GM18873 (cell line): ENCODE data around the gene MKRN2OS.

Experiments used
- ATAC-seq: cut with Tn5 transposase; IDR thresholded peaks from one replicate; pipeline ENCODE4 v1.9.1; 2021; ENCODE audit warnings: mild to moderate bottlenecking, moderate library complexity, moderate number of reproducible peaks; ENCODE audit not compliant: unreplicated experiment, low FRiP score

MKRN2OS gene, protein sequence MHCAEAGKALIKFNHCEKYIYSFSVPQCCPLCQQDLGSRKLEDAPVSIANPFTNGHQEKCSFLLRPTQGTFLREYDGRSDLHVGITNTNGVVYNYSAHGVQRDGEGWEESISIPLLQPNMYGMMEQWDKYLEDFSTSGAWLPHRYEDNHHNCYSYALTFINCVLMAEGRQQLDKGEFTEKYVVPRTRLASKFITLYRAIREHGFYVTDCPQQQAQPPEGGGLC

DNA sequence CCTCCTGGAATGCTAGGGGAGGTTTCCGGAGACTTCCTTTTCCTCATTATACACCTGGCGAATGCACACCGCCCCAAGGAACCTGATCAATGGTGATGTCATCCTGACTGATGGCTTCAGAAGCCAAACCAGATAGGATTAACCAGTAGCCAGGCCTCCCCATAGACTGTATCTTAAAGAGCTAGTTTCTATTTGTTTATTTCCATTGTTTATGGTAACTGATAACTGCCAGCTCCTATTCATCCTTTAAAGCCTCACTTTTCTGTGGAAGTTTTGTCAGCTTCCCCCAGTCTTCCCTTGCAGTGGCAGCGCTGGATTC lies at the start of gene MKRN2OS:
Gene MKRN2OS, minus strand, starts transcription at position 27 of the 319 bp plus-strand sequence. CDS start 35 bp downstream, outside the sequence.
- ATAC-seq = no peak

DNA sequence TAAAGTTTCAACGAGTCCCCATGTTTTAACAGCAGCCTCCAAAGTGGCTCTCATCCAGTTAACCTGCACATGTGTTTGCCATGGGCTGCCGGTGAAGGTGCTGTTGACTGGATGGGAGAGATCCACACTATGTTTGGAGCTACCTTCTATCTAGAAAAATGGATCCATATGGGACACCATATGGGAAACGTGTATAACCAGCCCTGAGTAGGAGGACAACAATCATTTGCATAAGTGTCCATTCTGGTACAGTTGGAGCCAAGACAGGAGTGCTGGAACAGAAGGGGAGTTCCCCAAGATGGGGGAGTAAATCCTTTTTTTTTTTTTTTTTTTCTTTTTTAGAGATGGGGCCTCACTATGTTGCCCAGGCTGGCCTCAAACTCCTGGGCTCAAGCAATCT lies 48.2 kb upstream of the MKRN2OS start:
- ATAC-seq = no peak

DNA sequence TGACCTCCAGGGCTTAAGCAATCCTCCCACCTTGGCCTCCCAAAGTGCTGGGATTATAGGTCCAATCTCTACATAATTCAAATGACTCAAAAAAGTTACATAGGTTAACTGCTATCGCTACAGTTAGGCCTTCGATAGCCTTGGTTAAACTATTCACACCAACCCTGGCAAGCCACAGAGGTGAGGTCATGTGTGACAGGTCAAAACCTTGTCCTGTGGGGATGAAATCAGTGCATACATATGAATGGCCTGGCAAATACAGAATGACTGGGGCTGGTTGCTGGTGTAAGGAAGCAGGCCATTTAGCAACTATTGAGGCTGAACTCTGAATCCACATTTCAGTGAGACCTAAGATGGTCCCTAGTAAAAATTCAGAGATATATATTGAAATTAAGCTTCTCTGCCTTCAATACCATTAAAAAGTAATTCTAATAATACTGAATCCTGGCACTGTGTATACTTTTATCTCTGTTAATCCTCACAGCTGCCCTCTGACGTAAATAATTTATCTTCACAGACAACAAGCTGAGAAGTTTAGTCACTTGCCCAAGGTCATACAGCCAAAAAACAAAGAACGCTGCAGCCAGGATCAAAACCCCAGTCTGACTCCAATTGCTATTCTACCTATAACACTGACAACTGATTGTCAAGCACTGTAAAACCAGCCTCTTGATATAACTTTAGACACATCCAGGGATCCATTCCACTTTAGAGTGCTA lies 46.9 kb upstream of the MKRN2OS start:
- no peak for ATAC-seq

DNA sequence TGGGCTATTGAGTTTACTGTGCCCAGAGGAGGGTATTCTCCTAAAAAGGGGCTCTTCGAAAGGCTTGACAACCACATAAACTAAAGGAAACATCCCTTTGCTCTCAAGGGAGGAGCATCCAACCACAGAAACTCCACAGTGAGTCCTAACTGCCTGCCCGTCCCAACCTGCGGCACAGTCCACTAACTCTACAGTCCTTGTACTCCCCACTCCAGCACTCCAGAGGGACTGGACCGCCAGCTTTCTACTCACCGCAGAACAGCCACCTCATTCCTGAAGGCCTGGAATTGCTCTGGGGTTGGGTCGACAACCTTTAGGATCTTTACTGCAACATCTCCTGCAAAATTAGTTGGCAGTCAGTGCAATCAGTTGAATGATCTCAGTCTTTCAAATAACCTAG lies 46.2 kb upstream of the MKRN2OS start:
- no peak for ATAC-seq

DNA sequence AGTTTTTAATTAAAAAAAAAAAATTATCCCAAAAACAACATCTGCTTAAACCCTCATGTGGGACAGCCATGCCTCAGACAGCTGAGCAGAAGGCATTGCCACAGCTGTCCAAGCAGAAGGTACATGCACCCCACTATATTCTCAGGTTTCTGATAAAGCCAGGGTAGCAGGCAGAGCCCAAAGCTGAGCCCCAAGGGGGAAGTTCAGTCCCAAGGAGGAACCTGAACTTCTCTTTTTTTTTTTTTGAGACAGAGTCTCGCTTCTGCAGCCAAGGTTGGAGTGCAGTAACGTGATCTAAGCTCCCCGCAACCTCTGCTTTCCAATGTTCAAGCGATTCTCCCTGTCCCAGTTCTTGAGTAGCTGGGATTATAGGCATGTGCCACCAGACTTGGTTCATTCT lies 44.8 kb upstream of the MKRN2OS start:
- ATAC-seq = no peak

DNA sequence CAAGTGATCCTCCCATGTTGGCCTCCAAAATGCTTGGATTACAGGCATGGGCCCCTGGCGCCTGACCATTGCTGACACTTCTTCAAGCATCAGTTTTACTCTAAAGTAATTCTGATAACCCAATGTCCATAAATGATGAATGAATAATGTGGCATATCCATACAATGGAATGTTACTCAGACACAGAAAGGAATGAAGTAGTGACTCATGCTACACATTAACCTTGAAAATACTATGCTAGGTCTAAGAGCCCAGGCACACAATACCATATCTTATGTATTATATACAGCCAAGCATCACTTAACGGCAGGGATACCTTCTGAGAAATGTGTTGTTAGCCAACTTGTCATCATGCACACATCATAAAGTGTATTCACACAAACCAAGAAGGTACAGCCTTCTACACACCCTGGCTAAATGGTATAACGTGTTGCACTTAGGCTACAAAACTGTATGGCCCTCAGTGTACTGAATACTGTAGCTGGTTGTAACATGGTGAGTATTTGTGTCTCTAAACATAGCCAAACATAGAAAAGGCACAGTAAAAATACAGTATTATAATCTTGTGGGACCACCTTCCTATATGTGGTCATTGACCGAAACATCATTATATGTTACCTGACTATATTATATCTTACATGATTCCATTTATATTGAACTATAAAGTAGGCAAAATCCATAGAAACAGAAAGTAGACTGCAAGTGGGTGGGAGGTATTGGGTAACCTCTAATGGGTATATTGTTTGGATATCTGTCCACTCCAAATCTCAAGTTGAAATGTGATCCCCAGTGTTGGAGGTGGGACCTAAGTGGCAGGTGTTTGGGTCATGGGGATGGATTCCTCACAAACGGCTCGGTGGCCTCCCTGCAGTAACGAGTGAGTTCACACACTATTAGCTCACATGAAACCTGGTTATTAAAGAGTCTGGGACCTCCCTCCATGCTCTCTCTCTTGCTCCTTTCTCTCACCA lies 43.0 kb upstream of the MKRN2OS start:
- ATAC-seq = no peak

DNA sequence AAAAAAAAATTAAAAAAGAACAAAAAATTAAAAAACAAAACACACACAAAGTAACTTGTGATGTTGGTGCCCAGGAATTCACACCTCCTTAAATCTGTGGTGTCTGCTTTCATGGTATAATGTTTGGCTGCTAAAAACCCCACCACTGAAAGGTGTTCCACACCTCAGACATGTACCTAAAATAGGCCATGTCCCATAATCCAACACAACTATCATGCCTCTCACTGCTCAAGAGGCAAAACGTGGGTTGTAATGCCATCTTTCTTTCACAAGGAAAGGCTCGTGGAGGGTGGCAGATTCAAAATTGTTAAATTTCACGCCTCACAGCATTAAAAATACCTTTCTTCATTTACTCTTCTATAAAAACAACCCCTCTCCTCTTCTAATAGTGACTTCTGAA lies 41.1 kb upstream of the MKRN2OS start:
- ATAC-seq = no peak

DNA sequence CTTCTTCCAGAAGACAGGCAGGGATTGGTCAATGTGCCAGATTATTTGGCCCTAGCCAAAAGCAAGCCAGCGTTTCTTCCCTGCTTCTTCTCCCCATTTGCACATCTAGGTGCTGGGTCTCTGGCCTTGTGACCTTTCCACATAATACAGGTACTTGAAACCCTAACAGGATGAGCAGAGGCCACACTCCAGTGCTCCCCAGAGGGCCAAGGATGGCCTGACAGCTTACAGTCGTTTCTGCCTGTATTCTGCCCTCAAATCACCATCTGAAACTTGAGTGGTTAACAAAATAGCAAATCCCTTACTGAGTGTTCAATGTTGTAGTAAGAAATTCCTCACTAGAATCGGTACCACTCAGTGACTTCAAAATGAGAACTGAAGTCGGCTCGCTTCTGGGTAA lies 40.7 kb upstream of the MKRN2OS start:
- peak; percentile 52 for ATAC-seq

DNA sequence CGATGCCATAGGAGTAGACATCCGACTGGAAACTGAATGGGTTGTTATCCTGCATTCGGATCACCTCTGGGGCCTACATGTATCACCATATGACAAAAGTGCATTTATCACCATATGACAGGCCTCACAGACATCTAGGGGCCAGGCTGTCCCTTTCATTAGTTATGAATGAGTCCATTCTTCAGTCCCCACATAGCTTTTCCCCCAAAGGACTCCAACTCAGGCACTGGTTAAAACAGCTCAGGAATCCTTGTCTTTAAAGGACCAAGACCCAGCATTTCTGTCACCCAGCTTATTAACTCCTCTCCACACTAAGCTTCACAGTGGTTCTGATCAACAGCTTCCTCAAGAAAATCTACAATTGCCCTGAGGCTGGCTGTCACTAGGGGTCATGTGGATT lies 39.9 kb upstream of the MKRN2OS start:
- ATAC-seq = no peak

DNA sequence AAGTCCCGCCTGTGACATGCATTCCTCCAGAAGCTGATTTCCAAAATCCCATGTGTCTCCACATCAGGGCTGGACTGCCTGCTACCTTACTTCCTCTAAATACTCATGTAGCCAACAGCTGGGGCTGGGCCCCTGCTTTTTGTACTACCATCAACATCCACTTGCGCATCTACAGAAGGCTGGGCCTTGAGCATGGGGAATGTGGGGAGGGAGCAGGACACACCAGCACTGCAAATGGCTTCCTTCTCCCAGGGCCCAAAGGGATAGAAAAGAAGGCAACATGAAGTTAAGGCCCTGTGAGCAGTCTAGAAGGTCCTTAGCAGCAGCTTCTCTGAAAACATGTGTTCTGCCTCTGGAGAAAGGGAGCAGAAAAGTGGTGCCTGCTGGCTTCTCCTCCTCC lies 38.8 kb upstream of the MKRN2OS start:
- no peak for ATAC-seq

DNA sequence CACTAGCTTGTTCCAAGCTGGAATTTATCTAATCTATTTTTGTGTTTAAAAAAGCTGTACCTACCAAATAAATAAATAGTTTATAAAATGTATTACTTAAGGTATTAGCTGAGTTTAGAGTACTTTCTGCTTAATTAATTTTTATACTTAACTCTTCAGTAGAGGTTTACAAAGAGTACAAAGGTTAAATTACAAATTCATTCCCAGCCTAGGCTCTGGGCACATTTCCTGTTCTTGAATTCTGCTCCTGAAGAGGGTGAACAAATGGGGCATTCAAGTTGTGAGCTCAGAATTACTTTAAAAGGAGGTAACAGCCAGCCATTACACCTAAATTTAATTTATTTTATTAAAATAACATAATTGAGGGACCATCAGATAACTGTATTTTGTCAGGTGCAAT lies 38.0 kb upstream of the MKRN2OS start:
- no peak for ATAC-seq

DNA sequence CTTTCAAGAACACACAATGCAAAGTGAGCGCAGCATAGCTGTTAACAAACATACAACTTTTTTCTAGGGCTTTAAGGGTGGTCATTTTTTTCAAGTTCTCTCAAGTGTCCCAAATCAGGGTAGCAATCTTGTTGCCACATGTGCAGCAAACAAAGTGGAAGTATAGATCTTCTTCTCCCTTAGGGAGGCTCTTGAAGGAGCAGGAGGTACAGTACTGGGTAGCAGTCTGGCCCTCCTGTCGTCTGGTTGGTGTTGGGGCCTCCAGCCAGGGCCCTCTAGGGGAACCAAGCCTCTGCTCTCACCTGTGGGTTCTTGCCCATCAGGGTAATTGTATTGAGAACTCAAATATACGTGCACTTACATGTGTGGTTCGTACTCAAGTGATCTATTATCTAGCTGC lies 37.4 kb upstream of the MKRN2OS start:
- no peak for ATAC-seq

DNA sequence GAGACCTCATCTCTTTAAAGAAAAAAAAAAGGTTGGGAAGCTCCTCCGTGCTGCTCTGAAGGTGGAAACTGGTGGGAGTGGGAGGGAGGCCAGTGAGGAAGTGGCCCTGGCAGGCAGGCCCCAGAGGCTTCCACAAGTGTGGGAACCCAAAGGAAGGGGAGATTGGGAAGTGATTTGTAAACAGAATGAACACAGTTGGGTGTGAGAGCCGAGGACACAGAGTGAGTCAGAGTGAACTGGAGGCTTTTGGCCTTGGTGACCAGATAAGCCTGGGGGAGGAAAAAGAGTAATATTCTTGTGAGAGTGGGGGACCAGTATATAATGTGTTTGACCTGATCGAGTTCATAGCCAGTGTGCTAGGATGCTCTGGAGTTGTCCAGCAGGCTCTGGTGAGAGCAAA lies 34.6 kb upstream of the MKRN2OS start:
- ATAC-seq = no peak

DNA sequence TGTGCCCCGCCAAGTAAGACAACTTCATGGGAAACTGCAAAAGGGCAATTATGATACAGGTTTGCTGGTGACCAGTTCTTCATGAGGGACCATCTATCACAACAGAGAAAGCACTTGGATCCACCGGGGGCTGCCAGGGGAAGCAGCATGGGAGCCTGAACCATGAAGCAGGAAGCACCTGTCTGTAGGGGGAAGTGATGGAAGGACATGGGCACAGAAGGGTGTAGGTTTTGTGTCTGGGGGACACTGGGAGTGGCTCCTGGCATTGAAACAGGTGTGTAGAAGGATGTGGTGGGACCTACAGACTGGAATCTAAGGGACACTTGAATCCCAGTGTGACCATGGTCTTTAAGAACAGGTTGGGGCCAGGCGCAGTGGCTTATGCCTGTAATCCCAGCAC lies 34.2 kb upstream of the MKRN2OS start:
- ATAC-seq = no peak

DNA sequence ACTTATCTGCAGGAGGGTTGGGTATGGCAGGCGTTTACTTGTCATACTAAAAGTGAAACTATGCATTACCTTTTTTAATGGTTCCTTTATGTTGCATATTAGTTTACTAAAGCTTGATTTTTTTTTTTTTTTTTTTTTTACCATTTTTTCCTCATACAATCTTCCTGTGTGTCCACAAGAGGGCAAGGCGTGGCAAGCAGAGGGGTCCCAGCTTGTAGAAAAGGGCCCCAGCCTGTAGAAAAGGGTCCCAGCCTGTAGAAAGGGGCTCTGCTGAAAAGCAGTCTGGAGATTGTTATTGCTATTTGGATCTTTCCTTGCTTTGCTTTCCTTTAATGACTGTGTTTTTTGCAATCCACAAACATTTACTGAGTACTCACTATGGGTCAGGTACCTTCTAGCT lies 33.4 kb upstream of the MKRN2OS start:
- ATAC-seq = no peak

DNA sequence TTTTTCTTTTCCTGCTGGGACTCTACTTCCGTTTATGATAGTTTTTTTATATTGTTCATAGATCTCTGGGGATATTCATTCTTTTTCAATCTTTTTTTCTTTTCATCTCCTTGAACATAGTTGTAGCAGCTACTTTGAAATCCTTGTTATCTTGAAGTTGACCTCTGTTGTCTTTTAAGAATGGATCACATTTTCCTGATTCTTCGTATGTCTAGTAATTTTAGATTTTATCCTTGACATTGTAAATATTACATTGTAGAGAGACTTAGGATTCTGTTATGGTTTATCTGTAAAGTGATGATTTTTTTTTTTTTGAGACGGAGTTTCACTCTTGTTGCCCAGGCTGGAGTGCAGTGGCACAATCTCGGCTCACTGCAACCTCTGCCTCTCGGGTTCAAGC lies 32.1 kb upstream of the MKRN2OS start:
- ATAC-seq = no peak

DNA sequence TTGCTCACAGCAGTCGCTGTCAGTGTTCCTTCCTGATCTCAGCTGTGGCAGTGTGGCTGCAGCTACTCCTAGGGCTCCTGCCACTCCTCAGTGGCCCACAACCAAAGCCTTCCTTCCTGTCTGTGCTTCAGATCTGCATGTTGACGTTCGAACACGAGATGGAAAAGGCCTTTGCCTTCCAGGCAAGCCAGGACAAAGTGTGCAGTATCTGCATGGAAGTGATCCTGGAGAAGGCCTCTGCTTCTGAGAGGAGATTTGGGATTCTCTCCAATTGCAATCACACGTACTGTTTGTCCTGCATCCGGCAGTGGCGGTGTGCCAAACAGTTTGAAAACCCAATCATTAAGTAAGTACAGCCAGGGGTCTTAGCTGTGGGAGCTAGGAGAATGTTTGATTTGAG lies 29.4 kb upstream of the MKRN2OS start:
- no peak for ATAC-seq

DNA sequence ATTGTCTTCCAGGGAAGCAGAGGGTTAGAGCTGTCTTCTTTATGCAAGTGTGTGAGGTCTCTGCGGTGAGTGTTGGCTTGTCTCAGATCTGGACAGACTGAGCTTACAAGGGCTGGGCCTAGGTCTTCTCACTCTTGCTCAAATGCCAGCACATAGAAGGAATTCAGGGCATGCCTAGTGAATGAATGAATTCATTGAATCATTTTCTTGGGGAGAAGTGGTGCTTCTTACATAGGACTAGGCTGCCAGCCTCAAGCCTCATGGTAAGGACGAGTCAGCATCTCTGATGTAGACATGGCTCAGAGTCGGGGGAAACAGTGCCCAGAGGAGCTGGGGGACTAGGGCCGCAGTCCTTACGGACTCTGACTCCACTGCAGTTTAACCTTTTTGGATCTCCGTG lies 28.8 kb upstream of the MKRN2OS start:
- ATAC-seq = no peak

DNA sequence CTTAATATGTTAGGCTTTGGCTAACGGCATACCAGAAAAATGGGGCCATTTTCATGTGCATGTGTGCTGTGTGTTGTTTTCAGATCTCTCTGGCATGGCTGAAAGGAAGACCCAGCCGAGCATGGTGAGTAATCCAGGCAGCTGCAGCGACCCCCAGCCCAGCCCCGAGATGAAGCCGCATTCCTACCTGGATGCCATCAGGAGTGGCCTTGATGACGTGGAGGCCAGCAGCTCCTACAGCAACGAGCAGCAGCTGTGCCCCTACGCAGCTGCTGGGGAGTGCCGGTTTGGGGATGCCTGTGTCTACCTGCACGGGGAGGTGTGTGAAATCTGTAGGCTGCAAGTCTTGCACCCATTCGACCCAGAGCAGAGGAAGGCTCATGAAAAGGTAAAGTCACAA lies 26.7 kb upstream of the MKRN2OS start:
- ATAC-seq = no peak

DNA sequence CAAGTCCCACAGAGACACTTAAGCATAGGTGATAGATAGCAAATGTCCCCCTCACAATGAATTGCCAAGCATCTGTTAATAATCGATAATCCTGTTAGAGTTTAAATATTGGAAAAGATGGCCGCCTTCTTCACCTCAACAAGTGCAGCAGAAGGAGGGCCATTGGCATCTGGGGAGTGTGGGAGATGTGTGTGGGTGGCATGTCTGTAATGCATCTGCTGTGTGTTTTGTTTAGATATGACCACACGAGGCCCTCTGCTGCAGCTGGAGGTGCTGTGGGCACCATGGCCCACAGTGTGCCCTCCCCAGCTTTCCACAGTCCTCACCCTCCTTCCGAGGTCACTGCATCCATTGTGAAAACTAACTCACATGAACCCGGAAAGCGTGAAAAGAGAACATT lies 24.5 kb upstream of the MKRN2OS start:
- no peak for ATAC-seq

DNA sequence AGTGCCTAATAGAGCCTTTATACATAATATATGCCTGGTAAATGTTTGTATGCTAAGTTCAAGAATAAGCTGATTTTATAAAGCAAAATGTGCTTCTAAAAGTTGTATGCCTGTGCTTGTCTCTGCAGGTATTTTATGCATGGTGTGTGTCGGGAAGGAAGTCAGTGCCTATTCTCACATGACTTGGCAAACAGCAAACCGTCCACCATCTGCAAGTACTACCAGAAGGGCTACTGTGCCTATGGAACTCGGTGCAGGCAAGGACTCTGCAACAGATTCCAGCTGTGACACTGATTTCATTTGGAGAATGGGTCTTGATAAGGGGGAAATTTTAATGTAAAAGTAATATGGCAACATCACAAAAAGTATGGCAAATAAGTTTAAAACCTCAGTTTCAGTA lies 23.4 kb upstream of the MKRN2OS start:
- ATAC-seq = no peak
